ENCODE measurements around the gene PAPOLA. TPM values are rescaled to one million over a fixed set of nuclear protein-coding genes. Genes with fewer than 3 reads are reported as not detected.

Gene PAPOLA
- total RNA-seq, 1 donor from 2014 or later: 143 TPM

- H3K9me3 ChIP-seq: no peaks in the 10 kb centered on the region
- intact Hi-C loops (cut with DNase I): no loop called here
- no peak overlapping the region for H3K27ac ChIP-seq
- no peaks in the 10 kb centered on the region for H3K36me3 ChIP-seq
- H3K4me1 ChIP-seq: peaks cover 26% of the 10 kb centered on the region
- no peaks in the 10 kb centered on the region for H3K27me3 ChIP-seq
- no peak overlapping the region for H3K4me3 ChIP-seq
- no peak for DNase-seq (ENCODE audit: extremely low spot score in 2 of 2)
- TF ChIP-seq POLR2AphosphoS5 (IDR thresholded peaks at IDR 0.05; ENCODE audit: insufficient read depth in 1 of 2, low read depth in 1 of 2) (no peak), POLR2A (IDR thresholded peaks at IDR 0.05) (no peak), CTCF (IDR thresholded peaks at IDR 0.05) (no peak)
Measured at GRCh38 chr14:96574633-96575632, 72.8 kb downstream of the PAPOLA start.

GRCh38 chr14:96576359-96576758 lies 74.2 kb downstream of the PAPOLA start:
- no peak for DNase-seq (ENCODE audit: extremely low spot score in 2 of 2)

GRCh38 chr14:96576937-96577336 lies 74.8 kb downstream of the PAPOLA start:
- TF ChIP-seq CTCF (IDR thresholded peaks at IDR 0.05): no peak
- TF ChIP-seq POLR2A (IDR thresholded peaks at IDR 0.05): no peak
- TF ChIP-seq POLR2AphosphoS5 (IDR thresholded peaks at IDR 0.05; ENCODE audit: insufficient read depth in 1 of 2, low read depth in 1 of 2): no peak
- Histone ChIP-seq H3K4me3 (no peak overlapping the region), H3K27ac (no peak overlapping the region), H3K27me3 (no peaks in the 10 kb centered on the region), H3K4me1 (peaks cover 32% of the 10 kb centered on the region), H3K9me3 (no peaks in the 10 kb centered on the region), H3K36me3 (no peaks in the 10 kb centered on the region)
- DNase-seq (ENCODE audit: extremely low spot score in 2 of 2): no peak
- intact Hi-C loops (cut with DNase I): no loop called here

More at GRCh38 chr14:96576359-96576758, 74.2 kb downstream of the PAPOLA start:
- intact Hi-C loops (cut with DNase I): no loop called here
- no peak overlapping the region for H3K27ac ChIP-seq
- TF ChIP-seq POLR2A (IDR thresholded peaks at IDR 0.05) (no peak), CTCF (IDR thresholded peaks at IDR 0.05) (no peak), POLR2AphosphoS5 (IDR thresholded peaks at IDR 0.05; ENCODE audit: insufficient read depth in 1 of 2, low read depth in 1 of 2) (no peak)
- no peaks in the 10 kb centered on the region for H3K27me3 ChIP-seq
- no peaks in the 10 kb centered on the region for H3K9me3 ChIP-seq
- no peak overlapping the region for H3K4me3 ChIP-seq
- peaks cover 32% of the 10 kb centered on the region for H3K4me1 ChIP-seq
- H3K36me3 ChIP-seq: no peaks in the 10 kb centered on the region

- intact Hi-C loops (cut with DNase I): no loop called here
- Histone ChIP-seq H3K9me3 (no peaks in the 10 kb centered on the region), H3K27me3 (no peaks in the 10 kb centered on the region), H3K4me3 (no peak overlapping the region), H3K27ac (no peak overlapping the region), H3K36me3 (no peaks in the 10 kb centered on the region), H3K4me1 (peaks cover 25% of the 10 kb centered on the region)
- TF ChIP-seq POLR2AphosphoS5 (IDR thresholded peaks at IDR 0.05; ENCODE audit: insufficient read depth in 1 of 2, low read depth in 1 of 2): no peak
- no peak for DNase-seq (ENCODE audit: extremely low spot score in 2 of 2)
Measured at GRCh38 chr14:96578619-96579018, 76.4 kb downstream of the PAPOLA start.

- H3K4me3 ChIP-seq: no peak overlapping the region
- peaks cover 17% of the 10 kb centered on the region for H3K4me1 ChIP-seq
- H3K27me3 ChIP-seq: no peaks in the 10 kb centered on the region
- DNase-seq (ENCODE audit: extremely low spot score in 2 of 2): no peak
- no peaks in the 10 kb centered on the region for H3K9me3 ChIP-seq
- no peak for TF ChIP-seq POLR2A (IDR thresholded peaks at IDR 0.05)
- no peaks in the 10 kb centered on the region for H3K36me3 ChIP-seq
- H3K27ac ChIP-seq: no peak overlapping the region
- intact Hi-C loops (cut with DNase I): no loop called here
Measured at GRCh38 chr14:96579358-96579757, 77.2 kb downstream of the PAPOLA start.

- Histone ChIP-seq H3K4me3 (no peak overlapping the region), H3K27ac (no peak overlapping the region), H3K4me1 (peaks cover 12% of the 10 kb centered on the region), H3K27me3 (no peaks in the 10 kb centered on the region), H3K36me3 (no peaks in the 10 kb centered on the region), H3K9me3 (no peaks in the 10 kb centered on the region)
- intact Hi-C loops (cut with DNase I): no loop called here
- DNase-seq (ENCODE audit: extremely low spot score in 2 of 2): no peak
- no peak for TF ChIP-seq CTCF (IDR thresholded peaks at IDR 0.05)
- TF ChIP-seq POLR2AphosphoS5 (IDR thresholded peaks at IDR 0.05; ENCODE audit: insufficient read depth in 1 of 2, low read depth in 1 of 2): no peak
- TF ChIP-seq POLR2A (IDR thresholded peaks at IDR 0.05): no peak
Measured at GRCh38 chr14:96579855-96580254, 77.7 kb downstream of the PAPOLA start.

Measured in vagina (tissue), 2 donors.